ENCODE measurements around the gene PGBD5.
A peak's percentile ranks its signal among the peaks of the same experiment; 100 is the strongest.

The PGBD5 gene

GRCh38 chr1:230320804-230321203 is 105.3 kb downstream of the PGBD5 start:
- DNase-seq = no peak

GRCh38 chr1:230319014-230319747 is 107.0 kb downstream of the PGBD5 start:
- DNase-seq = no peak

GRCh38 chr1:230317823-230318819 is 108.0 kb downstream of the PGBD5 start:
- no peak for DNase-seq

- DNase-seq = no peak
These were observed 109.0 kb downstream of the PGBD5 start for GRCh38 chr1:230316864-230317745.

- no peak for DNase-seq
These were observed 111.0 kb downstream of the PGBD5 start for GRCh38 chr1:230315099-230315498.

GRCh38 chr1:230314142-230314470 is 112.0 kb downstream of the PGBD5 start:
- no peak for DNase-seq

- no peak for DNase-seq
These were observed 112.5 kb downstream of the PGBD5 start for GRCh38 chr1:230313453-230314141.

- no peak for DNase-seq
These were observed 113.5 kb downstream of the PGBD5 start for GRCh38 chr1:230312676-230313075.

GRCh38 chr1:230310381-230311163 is 115.6 kb downstream of the PGBD5 start:
- DNase-seq = peak; percentile 62

GRCh38 chr1:230309646-230310177 is 116.4 kb downstream of the PGBD5 start:
- DNase-seq = no peak

GRCh38 chr1:230308821-230309220 is 117.3 kb downstream of the PGBD5 start:
- no peak for DNase-seq

- DNase-seq = no peak
These were observed 118.1 kb downstream of the PGBD5 start for GRCh38 chr1:230308039-230308438.

GRCh38 chr1:230307213-230307612 is 118.9 kb downstream of the PGBD5 start:
- DNase-seq = no peak

- DNase-seq = peak; percentile 9
These were observed 120.0 kb downstream of the PGBD5 start for GRCh38 chr1:230306169-230306568.

- no peak for DNase-seq
These were observed 122.3 kb downstream of the PGBD5 start for GRCh38 chr1:230303822-230304221.

- DNase-seq = no peak
These were observed 123.1 kb downstream of the PGBD5 start for GRCh38 chr1:230303069-230303468.

- DNase-seq = no peak
These were observed 124.3 kb downstream of the PGBD5 start for GRCh38 chr1:230301822-230302221.

- DNase-seq = no peak
These were observed 124.8 kb downstream of the PGBD5 start for GRCh38 chr1:230301322-230301721.

GRCh38 chr1:230300322-230301301 is 125.5 kb downstream of the PGBD5 start:
- no peak for DNase-seq

All from CD4-positive, alpha-beta T cell treated with Interleukin-12 subunit alpha and Interleukin-12 subunit beta, for 1 hour (primary cell).